Hepatocyte (in vitro differentiated cells): Measurements from ENCODE around the gene MAGI1.

Source experiments
- CTCF ChIP-seq: fragments of 200-600 bp; sonication (generic); IDR thresholded peaks from 2 replicates; pipeline ENCODE4 v1.5.1; 2016; ENCODE audit warnings: antibody characterized with exemption, mild to moderate bottlenecking; ENCODE audit not compliant: poor library complexity
- EZH2 ChIP-seq: fragments of 200-600 bp; sonication (generic); IDR thresholded peaks from 2 replicates; pipeline ENCODE4 v1.6.1; 2016; ENCODE audit warnings: antibody characterized with exemption, mild to moderate bottlenecking, borderline replicate concordance

GRCh38 chr3:65831733-65832425 is 206.8 kb downstream of the MAGI1 start:
- TF ChIP-seq CTCF: no peak
- TF ChIP-seq EZH2: no peak
